ENCODE data around the gene PCOLCE2.

- TF ChIP-seq, protein P1, sequence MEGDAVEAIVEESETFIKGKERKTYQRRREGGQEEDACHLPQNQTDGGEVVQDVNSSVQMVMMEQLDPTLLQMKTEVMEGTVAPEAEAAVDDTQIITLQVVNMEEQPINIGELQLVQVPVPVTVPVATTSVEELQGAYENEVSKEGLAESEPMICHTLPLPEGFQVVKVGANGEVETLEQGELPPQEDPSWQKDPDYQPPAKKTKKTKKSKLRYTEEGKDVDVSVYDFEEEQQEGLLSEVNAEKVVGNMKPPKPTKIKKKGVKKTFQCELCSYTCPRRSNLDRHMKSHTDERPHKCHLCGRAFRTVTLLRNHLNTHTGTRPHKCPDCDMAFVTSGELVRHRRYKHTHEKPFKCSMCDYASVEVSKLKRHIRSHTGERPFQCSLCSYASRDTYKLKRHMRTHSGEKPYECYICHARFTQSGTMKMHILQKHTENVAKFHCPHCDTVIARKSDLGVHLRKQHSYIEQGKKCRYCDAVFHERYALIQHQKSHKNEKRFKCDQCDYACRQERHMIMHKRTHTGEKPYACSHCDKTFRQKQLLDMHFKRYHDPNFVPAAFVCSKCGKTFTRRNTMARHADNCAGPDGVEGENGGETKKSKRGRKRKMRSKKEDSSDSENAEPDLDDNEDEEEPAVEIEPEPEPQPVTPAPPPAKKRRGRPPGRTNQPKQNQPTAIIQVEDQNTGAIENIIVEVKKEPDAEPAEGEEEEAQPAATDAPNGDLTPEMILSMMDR (IDR thresholded peaks at IDR 0.05) = no peak
- TF ChIP-seq POLR2A (IDR thresholded peaks at IDR 0.05) = no peak
Measured at GRCh38 chr3:142886021-142886420, 2.9 kb downstream of the PCOLCE2 start.

Data from right lobe of liver (tissue), 4 donors.